Thoracic aorta (tissue), 2 donors: ENCODE data around the gene KIF12. TPM values are rescaled to one million over a fixed set of nuclear protein-coding genes. Genes with fewer than 3 reads are reported as not detected.

Experiments
- ATAC-seq: fragments of 150-250 bp; one replicate; pipeline ENCODE4 v1.8.0; 2017; ENCODE audit warnings: low read depth; ENCODE audit not compliant: insufficient number of reproducible peaks, low FRiP score
- DNase-seq: peaks from one replicate; pipeline ENCODE4 v3.0.0-alpha.2; 2020; ENCODE audit warnings: low spot score
- H3K27ac ChIP-seq, 2 donors: fragments of 200-600 bp; sonication (generic); 1 replicate in 1 of 2; 2 replicates in 1 of 2; pipeline ENCODE4 v1.5.1; 2016; ENCODE audit warnings: mild to moderate bottlenecking in 2 of 2, moderate library complexity in 2 of 2
- H3K27me3 ChIP-seq: fragments of 200-600 bp; sonication (generic); replicated peaks from 2 replicates; pipeline ENCODE4 v1.6.0; 2016; ENCODE audit warnings: mild to moderate bottlenecking; ENCODE audit not compliant: insufficient read depth
- H3K36me3 ChIP-seq: fragments of 200-600 bp; sonication (generic); one replicate; pipeline ENCODE4 v1.5.1; 2016
- H3K4me1 ChIP-seq, 2 donors: fragments of 200-600 bp; sonication (generic); 1 replicate in 1 of 2; 2 replicates in 1 of 2; pipeline versions ENCODE4 v1.5.1 to v1.6.0; 2016; ENCODE audit warnings: low read depth in 2 of 2, mild to moderate bottlenecking in 1 of 2; ENCODE audit not compliant: control insufficient read depth in 1 of 2
- H3K4me3 ChIP-seq: fragments of 200-600 bp; sonication (generic); 2 replicates; pipeline ENCODE4 v1.5.1; 2016; ENCODE audit warnings: mild to moderate bottlenecking
- H3K9me3 ChIP-seq: fragments of 200-600 bp; sonication (generic); 2 replicates; pipeline ENCODE4 v1.5.1; 2016
- total RNA-seq, 2 donors: library from RNA; depleted of rRNA; stranded (reverse); fragments of >200 nt; gene quantifications; one replicate each; pipeline versions ENCODE4 v1.1.0 to v1.2.3, GENCODE V29; 2016
- TF ChIP-seq, protein P1 (sequence below): fragments of 200-600 bp; sonication (generic); IDR thresholded peaks from one replicate; pipeline ENCODE4 v1.5.1; 2019; ENCODE audit warnings: antibody characterized with exemption

The KIF12 gene
- total RNA-seq, 2 donors from 2014 or later, result not detected

DNA sequence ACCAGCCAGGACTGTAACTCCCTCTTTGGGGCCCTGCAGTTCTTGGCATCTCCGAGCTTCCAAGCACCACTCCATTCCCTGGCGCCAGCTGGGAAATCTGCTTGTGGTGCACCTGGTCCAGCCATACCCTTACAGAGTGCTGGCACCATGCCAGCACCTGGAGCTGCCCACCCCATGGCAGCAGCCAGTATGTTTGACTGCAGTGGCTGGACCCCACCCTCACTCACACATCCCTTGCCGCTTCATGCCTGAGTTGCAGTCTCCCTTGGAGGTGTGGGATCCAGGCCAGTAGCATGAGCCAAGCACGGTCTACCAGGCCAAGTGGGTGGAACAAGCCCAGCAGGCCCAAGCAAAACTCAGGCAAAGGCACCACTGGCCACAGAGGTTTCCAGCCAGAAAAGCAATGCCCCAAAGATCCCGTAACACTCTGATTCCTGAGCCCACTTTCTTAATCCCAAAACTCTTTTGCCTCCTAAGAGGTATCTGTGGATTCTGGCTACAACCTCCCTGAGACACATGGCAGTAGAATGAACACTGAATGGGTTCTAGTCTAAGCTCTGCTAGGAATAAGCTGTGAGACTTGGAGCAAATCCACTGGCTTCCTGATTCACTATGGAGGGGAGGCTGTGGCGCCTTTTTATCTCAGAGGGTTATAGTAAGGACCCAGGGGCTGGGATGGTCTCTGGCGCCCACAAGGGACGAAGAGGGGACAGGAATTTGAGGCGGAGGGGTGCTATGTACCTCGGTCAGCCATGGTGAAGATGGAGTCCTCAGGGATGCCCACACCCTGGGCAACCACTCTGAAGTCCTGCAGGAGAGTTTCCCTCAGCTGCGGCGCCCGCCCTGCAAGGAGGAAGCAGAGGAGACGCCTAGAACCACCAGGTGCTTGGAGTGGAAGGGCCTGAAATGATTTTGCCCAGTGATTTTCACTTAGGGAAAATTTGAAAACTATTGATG is 26.6 kb downstream of the KIF12 start:
- peak; percentile 79 for ATAC-seq
- H3K9me3 ChIP-seq, result no peaks in the 10 kb centered on the region
- peaks cover 7 to 21% of the 10 kb centered on the region in 2 donors for H3K4me1 ChIP-seq
- H3K27me3 ChIP-seq, result no peaks in the 10 kb centered on the region
- peak overlapping the region; percentile 63 to 70 for H3K27ac ChIP-seq
- H3K4me3 ChIP-seq, result peak overlapping the region; percentile 41
- TF ChIP-seq, protein P1, sequence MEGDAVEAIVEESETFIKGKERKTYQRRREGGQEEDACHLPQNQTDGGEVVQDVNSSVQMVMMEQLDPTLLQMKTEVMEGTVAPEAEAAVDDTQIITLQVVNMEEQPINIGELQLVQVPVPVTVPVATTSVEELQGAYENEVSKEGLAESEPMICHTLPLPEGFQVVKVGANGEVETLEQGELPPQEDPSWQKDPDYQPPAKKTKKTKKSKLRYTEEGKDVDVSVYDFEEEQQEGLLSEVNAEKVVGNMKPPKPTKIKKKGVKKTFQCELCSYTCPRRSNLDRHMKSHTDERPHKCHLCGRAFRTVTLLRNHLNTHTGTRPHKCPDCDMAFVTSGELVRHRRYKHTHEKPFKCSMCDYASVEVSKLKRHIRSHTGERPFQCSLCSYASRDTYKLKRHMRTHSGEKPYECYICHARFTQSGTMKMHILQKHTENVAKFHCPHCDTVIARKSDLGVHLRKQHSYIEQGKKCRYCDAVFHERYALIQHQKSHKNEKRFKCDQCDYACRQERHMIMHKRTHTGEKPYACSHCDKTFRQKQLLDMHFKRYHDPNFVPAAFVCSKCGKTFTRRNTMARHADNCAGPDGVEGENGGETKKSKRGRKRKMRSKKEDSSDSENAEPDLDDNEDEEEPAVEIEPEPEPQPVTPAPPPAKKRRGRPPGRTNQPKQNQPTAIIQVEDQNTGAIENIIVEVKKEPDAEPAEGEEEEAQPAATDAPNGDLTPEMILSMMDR, result no peak
- DNase-seq, result peak; percentile 27
- no peaks in the 10 kb centered on the region for H3K36me3 ChIP-seq

DNA sequence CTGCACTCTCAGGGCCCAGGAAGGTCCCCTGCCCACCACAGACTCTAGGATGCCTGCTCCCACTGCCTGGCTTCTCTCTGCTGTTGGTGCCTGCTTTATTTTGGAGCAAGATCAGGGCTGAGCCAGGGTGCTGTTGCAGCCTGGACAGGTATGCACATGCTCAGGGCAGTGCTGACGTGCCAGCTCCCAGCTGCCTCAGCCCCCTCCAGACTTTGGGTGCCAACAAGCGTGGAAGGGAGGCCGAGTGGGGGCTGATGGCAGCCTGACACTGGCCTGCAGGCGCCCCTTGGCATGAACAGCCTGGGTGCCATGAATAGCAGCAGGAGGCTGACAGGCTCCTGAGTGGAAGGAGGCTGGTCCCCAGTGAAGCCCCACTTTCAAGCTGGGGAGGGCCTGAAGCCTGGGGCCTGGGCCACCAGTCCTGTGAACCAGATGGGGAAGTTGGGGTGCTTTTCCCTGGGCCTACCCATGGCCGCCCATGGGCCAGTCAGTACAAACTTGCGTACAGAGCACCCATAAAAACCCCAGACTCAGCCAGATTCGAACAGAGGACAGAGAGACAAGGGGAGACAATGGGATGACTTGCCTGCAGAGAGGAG is 27.8 kb downstream of the KIF12 start:
- Histone ChIP-seq H3K4me3 (no peak overlapping the region), H3K4me1 (peaks cover 7 to 21% of the 10 kb centered on the region in 2 donors), H3K9me3 (no peaks in the 10 kb centered on the region), H3K27me3 (no peaks in the 10 kb centered on the region), H3K27ac (no peak overlapping the region), H3K36me3 (no peaks in the 10 kb centered on the region)
- DNase-seq (no peak), ATAC-seq (no peak)
- TF ChIP-seq, protein P1, result no peak

DNA sequence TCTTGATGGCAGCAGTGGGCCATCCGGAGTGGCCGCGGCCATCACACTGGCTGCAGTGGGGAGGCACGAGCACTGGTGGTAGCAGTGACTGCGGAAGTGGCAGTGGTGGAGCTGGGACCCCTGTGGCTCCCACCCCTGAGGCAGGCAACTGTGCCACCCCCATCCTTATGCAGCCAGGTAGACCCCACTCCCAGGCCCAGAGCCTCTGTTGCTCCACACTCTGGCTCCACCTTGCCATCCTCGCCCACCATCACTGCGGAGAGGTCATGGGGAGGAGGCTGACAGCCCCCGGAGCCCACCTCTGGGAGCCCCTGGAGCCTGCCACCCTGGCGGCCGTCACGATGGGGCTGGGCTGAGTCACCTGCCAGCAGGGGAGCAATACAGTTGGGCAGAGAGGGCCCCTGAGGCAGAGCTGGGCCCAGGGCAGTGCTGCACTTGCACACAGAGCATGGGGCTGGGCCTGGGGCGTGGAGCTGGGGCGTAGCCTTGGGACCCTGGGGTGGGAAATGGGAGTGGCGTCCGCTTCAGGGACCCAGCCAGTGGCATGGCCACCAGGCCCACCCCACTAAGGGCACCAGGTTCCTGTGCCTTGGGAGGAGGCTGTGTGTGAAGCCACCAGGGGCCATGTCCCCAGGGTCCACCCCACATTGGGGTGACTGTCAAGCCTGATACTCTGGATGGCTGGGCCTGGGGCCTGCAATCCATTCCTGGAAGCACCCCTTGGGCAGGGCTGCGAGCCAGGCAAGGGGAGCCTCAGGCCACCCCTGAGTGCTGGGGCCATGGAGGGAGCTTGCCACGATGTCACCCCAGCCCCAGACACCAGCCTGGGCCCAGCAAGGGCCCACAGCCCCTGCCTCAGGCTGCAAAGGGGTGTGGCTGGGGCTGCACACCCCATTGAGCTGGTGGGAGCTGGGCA is 28.6 kb downstream of the KIF12 start:
- Histone ChIP-seq H3K27me3 (no peaks in the 10 kb centered on the region), H3K36me3 (no peaks in the 10 kb centered on the region), H3K4me3 (no peak overlapping the region), H3K9me3 (no peaks in the 10 kb centered on the region), H3K4me1 (peaks cover 7 to 21% of the 10 kb centered on the region in 2 donors), H3K27ac (no peak overlapping the region)
- DNase-seq (no peak), ATAC-seq (no peak)
- TF ChIP-seq, protein P1, result no peak

DNA sequence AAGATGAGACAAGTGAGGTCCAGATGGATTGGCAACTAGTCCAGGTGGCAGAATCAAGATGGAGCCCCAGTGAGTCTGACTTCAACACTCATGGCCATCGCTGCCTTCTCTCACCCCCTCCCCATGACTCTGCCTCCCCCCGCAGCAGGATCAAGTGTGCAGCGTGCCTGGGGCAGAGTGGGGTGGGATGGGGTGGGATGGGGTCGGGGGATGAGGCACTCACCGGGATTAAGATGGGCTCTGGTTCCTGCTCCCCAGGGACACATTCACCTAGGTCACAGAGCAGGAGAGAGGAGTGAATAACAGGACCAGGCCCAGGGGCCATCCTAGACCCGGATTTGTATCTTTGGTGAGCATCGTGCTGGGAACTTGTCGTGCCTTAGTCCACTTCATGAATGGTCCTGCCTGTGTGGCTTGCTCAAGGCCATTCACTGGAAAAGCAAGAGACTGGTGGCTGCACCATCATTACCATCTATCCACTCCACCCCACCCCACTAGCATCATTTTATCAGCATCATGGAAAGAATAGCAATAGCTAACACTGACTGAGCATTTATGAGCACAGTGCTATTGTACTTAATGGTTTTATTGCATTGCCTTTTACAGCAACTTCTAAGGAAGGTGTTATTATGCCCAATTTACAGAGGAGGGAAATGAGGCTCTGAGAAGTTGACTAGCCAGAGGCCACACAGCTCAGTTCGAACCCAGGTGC is 29.5 kb downstream of the KIF12 start:
- H3K4me3 ChIP-seq, result no peak overlapping the region
- TF ChIP-seq, protein P1, result no peak
- H3K27ac ChIP-seq, result no peak overlapping the region
- ATAC-seq (no peak), DNase-seq (no peak)
- H3K4me1 ChIP-seq, result peaks cover 7 to 21% of the 10 kb centered on the region in 2 donors
- no peaks in the 10 kb centered on the region for H3K9me3 ChIP-seq
- no peaks in the 10 kb centered on the region for H3K36me3 ChIP-seq
- no peaks in the 10 kb centered on the region for H3K27me3 ChIP-seq
